Stimulated activated naive CD8-positive, alpha-beta T cell treated with anti-CD3 and anti-CD28 coated beads, Interleukin-15, amount 100 ng/mL, for 72 hours (primary cell): ENCODE data around the gene GRIP1.
"Not testable (repeated sequence)": the region's sequence is repeated elsewhere in the genome, so short reads cannot be mapped to it uniquely, and the experiment has no call there.

ENCODE experiments used
- ATAC-seq: fragments of 150-1000 bp; cut with Tn5 transposase; 2 replicates; pipeline ENCODE4 v1.10.0; 2021; ENCODE audit warnings: mild to moderate bottlenecking, moderate library complexity
- DNase-seq, 2 donors: peaks; one replicate each; pipeline ENCODE4 v3.0.0; 2021 to 2022
- H3K27ac Mint-ChIP-seq, 2 donors: one replicate each; pipeline ENCODE4 v1.8.0; 2022; ENCODE audit warnings: mild to moderate bottlenecking in 2 of 2, mixed read lengths in 2 of 2, moderate library complexity in 2 of 2
- H3K27me3 Mint-ChIP-seq: one replicate; pipeline ENCODE4 v1.8.0; 2022; ENCODE audit warnings: mixed read lengths
- H3K4me1 Mint-ChIP-seq: one replicate; pipeline ENCODE4 v1.8.0; 2022; ENCODE audit warnings: mild to moderate bottlenecking, mixed read lengths
- H3K4me3 Mint-ChIP-seq, 2 donors: one replicate each; pipeline ENCODE4 v1.8.0; 2022; ENCODE audit warnings: mild to moderate bottlenecking in 2 of 2, mixed read lengths in 2 of 2, moderate library complexity in 1 of 2
- H3K9me3 Mint-ChIP-seq, 2 donors: one replicate each; pipeline ENCODE4 v1.8.0; 2022; ENCODE audit warnings: mixed read lengths in 2 of 2

GRIP1 gene

GRCh38 chr12:66314278-66314677 is 364.6 kb downstream of the GRIP1 start:
- Mint-ChIP-seq H3K4me3 (no peak overlapping the region), H3K9me3 (peaks cover 6 to 7% of the 10 kb centered on the region in 2 donors), H3K27ac (no peak overlapping the region), H3K4me1 (peaks cover 44% of the 10 kb centered on the region), H3K27me3 (no peaks in the 10 kb centered on the region)
- no peak for ATAC-seq
- no peak for DNase-seq

- Mint-ChIP-seq H3K27ac (peak overlapping the region in 1 of 2 donors; percentile 3), H3K27me3 (no peaks in the 10 kb centered on the region), H3K9me3 (peaks cover 6 to 7% of the 10 kb centered on the region in 2 donors), H3K4me3 (peak overlapping the region in 1 of 2 donors; percentile 21), H3K4me1 (peaks cover 44% of the 10 kb centered on the region)
- ATAC-seq (no peak), DNase-seq (no peak)
Observed at GRCh38 chr12:66312189-66312588, 366.7 kb downstream of the GRIP1 start.

- no peaks in the 10 kb centered on the region for H3K27me3 Mint-ChIP-seq
- peaks cover 66% of the 10 kb centered on the region for H3K4me1 Mint-ChIP-seq
- DNase-seq, result no peak
- no peak overlapping the region for H3K4me3 Mint-ChIP-seq
- no peak for ATAC-seq
- no peak overlapping the region for H3K27ac Mint-ChIP-seq
- H3K9me3 Mint-ChIP-seq, result peaks cover 6 to 7% of the 10 kb centered on the region in 2 donors
Observed at GRCh38 chr12:66309606-66310005, 369.3 kb downstream of the GRIP1 start.

GRCh38 chr12:66304296-66304900 is 374.5 kb downstream of the GRIP1 start:
- Mint-ChIP-seq H3K9me3 (no peaks in the 10 kb centered on the region), H3K27me3 (no peaks in the 10 kb centered on the region), H3K4me3 (peak overlapping the region; percentile 93 to 99), H3K27ac (peak overlapping the region in 1 of 2 donors; percentile 98), H3K4me1 (peaks cover 51% of the 10 kb centered on the region)
- ATAC-seq (no peak), DNase-seq (no peak)

GRCh38 chr12:66303316-66303804 is 375.5 kb downstream of the GRIP1 start:
- peaks cover 51% of the 10 kb centered on the region for H3K4me1 Mint-ChIP-seq

GRCh38 chr12:66302827-66303169 is 376.1 kb downstream of the GRIP1 start:
- no peak for ATAC-seq
- Mint-ChIP-seq H3K9me3 (no peaks in the 10 kb centered on the region), H3K4me1 (peaks cover 51% of the 10 kb centered on the region), H3K27me3 (no peaks in the 10 kb centered on the region), H3K4me3 (peak overlapping the region; percentile 93 to 99), H3K27ac (peak overlapping the region; percentile 98 to 99)
- DNase-seq, result no peak

More at GRCh38 chr12:66303316-66303804, 375.5 kb downstream of the GRIP1 start:
- not testable (repeated sequence) for H3K27me3 Mint-ChIP-seq, H3K9me3 Mint-ChIP-seq
- peak; percentile 22 to 26 for DNase-seq
- peak overlapping the region; percentile 93 to 99 for H3K4me3 Mint-ChIP-seq
- peak; percentile 85 for ATAC-seq
- H3K27ac Mint-ChIP-seq, result peak overlapping the region; percentile 98

GRCh38 chr12:66301944-66302826 is 376.7 kb downstream of the GRIP1 start, which contains the start of gene HELB:
HELB (plus strand) TSS chr12:66302493; CDS start chr12:66302604, 111 bp downstream.
- Mint-ChIP-seq H3K9me3 (no peaks in the 10 kb centered on the region), H3K27me3 (no peaks in the 10 kb centered on the region), H3K4me3 (peak within 1 kb of the TSS; percentile 93 to 99), H3K4me1 (peaks cover 55% of the 10 kb centered on the region), H3K27ac (peak within 1 kb of the TSS; percentile 98 to 99)
- DNase-seq (peak; percentile 87 to 93), ATAC-seq (peak; percentile 89)

GRCh38 chr12:66297923-66298322 is 381.0 kb downstream of the GRIP1 start:
- no peak overlapping the region for H3K4me3 Mint-ChIP-seq
- ATAC-seq (no peak), DNase-seq (no peak)
- no peak overlapping the region for H3K27ac Mint-ChIP-seq
- peaks cover 34% of the 10 kb centered on the region for H3K4me1 Mint-ChIP-seq
- no peaks in the 10 kb centered on the region for H3K9me3 Mint-ChIP-seq
- no peaks in the 10 kb centered on the region for H3K27me3 Mint-ChIP-seq
